KOPT-K1 (cell line): ENCODE data around the gene STARD4.

Experiments
- H3K27ac ChIP-seq: fragments of 200-600 bp; sonication (generic); 2 replicates; pipeline ENCODE4 v1.5.1; 2016; ENCODE audit warnings: antibody characterized with exemption, mild to moderate bottlenecking, low read depth, low read length; ENCODE audit not compliant: poor library complexity, severe bottlenecking
- H3K36me3 ChIP-seq: fragments of 200-600 bp; sonication (generic); 2 replicates; pipeline ENCODE4 v1.5.1; 2017; ENCODE audit warnings: antibody characterized with exemption, mild to moderate bottlenecking, low read length, moderate library complexity; ENCODE audit not compliant: insufficient read depth
- H3K9me3 ChIP-seq: fragments of 200-600 bp; sonication (generic); 2 replicates; pipeline ENCODE4 v1.5.1; 2017; ENCODE audit warnings: antibody characterized with exemption, low read length, mild to moderate bottlenecking; ENCODE audit not compliant: insufficient read depth, poor library complexity, severe bottlenecking

The STARD4 gene

GRCh38 chr5:111507276-111507675 lies 5.1 kb downstream of the STARD4 start:
- Histone ChIP-seq H3K9me3 (no peaks in the 10 kb centered on the region), H3K36me3 (peaks cover 52% of the 10 kb centered on the region), H3K27ac (no peak overlapping the region)

- Histone ChIP-seq H3K36me3 (peaks cover 73% of the 10 kb centered on the region), H3K9me3 (no peaks in the 10 kb centered on the region), H3K27ac (no peak overlapping the region)
These were observed 7.2 kb downstream of the STARD4 start for GRCh38 chr5:111505096-111505495.

- Histone ChIP-seq H3K27ac (no peak overlapping the region), H3K36me3 (peaks cover 89% of the 10 kb centered on the region), H3K9me3 (no peaks in the 10 kb centered on the region)
These were observed 9.4 kb downstream of the STARD4 start for GRCh38 chr5:111502956-111503355.

GRCh38 chr5:111498346-111498745 lies 14.0 kb downstream of the STARD4 start:
- no peak overlapping the region for H3K27ac ChIP-seq
- no peaks in the 10 kb centered on the region for H3K9me3 ChIP-seq
- peaks cover 97% of the 10 kb centered on the region for H3K36me3 ChIP-seq

- no peak overlapping the region for H3K27ac ChIP-seq
These were observed 17.2 kb downstream of the STARD4 start for GRCh38 chr5:111495159-111495558.

GRCh38 chr5:111494355-111494999 lies 17.9 kb downstream of the STARD4 start:
- Histone ChIP-seq H3K9me3 (no peaks in the 10 kb centered on the region), H3K36me3 (peaks cover 82% of the 10 kb centered on the region), H3K27ac (no peak overlapping the region)

More at GRCh38 chr5:111495159-111495558, 17.2 kb downstream of the STARD4 start:
- Histone ChIP-seq H3K36me3 (peaks cover 89% of the 10 kb centered on the region), H3K9me3 (no peaks in the 10 kb centered on the region)

- H3K36me3 ChIP-seq: peaks cover 68% of the 10 kb centered on the region
- H3K9me3 ChIP-seq: no peaks in the 10 kb centered on the region
- no peak overlapping the region for H3K27ac ChIP-seq
These were observed 19.3 kb downstream of the STARD4 start for GRCh38 chr5:111493031-111493430.

GRCh38 chr5:111488353-111488752 lies 24.0 kb downstream of the STARD4 start:
- Histone ChIP-seq H3K27ac (no peak overlapping the region), H3K9me3 (no peaks in the 10 kb centered on the region), H3K36me3 (peaks cover 57% of the 10 kb centered on the region)

GRCh38 chr5:111486926-111487325 lies 25.4 kb downstream of the STARD4 start:
- no peak overlapping the region for H3K27ac ChIP-seq
- peaks cover 55% of the 10 kb centered on the region for H3K36me3 ChIP-seq
- no peaks in the 10 kb centered on the region for H3K9me3 ChIP-seq

- H3K36me3 ChIP-seq: peaks cover 57% of the 10 kb centered on the region
- H3K9me3 ChIP-seq: no peaks in the 10 kb centered on the region
- no peak overlapping the region for H3K27ac ChIP-seq
These were observed 26.3 kb downstream of the STARD4 start for GRCh38 chr5:111486055-111486454.

GRCh38 chr5:111480346-111480745 lies 32.0 kb downstream of the STARD4 start:
- H3K9me3 ChIP-seq: no peaks in the 10 kb centered on the region
- H3K27ac ChIP-seq: no peak overlapping the region
- H3K36me3 ChIP-seq: peaks cover 71% of the 10 kb centered on the region

- Histone ChIP-seq H3K36me3 (peaks cover 68% of the 10 kb centered on the region), H3K9me3 (no peaks in the 10 kb centered on the region), H3K27ac (no peak overlapping the region)
These were observed 33.4 kb downstream of the STARD4 start for GRCh38 chr5:111478898-111479297.

- no peak overlapping the region for H3K27ac ChIP-seq
- peaks cover 62% of the 10 kb centered on the region for H3K36me3 ChIP-seq
- no peaks in the 10 kb centered on the region for H3K9me3 ChIP-seq
These were observed 34.1 kb downstream of the STARD4 start for GRCh38 chr5:111478266-111478665.

- Histone ChIP-seq H3K27ac (no peak overlapping the region), H3K36me3 (peaks cover 26% of the 10 kb centered on the region), H3K9me3 (peaks cover 11% of the 10 kb centered on the region)
These were observed 39.8 kb downstream of the STARD4 start for GRCh38 chr5:111472579-111472978.

- Histone ChIP-seq H3K27ac (no peak overlapping the region), H3K9me3 (peaks cover 11% of the 10 kb centered on the region), H3K36me3 (peaks cover 21% of the 10 kb centered on the region)
These were observed 40.2 kb downstream of the STARD4 start for GRCh38 chr5:111472096-111472495.

- H3K27ac ChIP-seq: no peak overlapping the region
- H3K9me3 ChIP-seq: peaks cover 14% of the 10 kb centered on the region
- H3K36me3 ChIP-seq: peaks cover 12% of the 10 kb centered on the region
These were observed 42.4 kb downstream of the STARD4 start for GRCh38 chr5:111469903-111470302.
